ENCODE results near the gene DKK1. TPM values are rescaled to one million over a fixed set of nuclear protein-coding genes. Genes with fewer than 3 reads are reported as not detected.

Gene DKK1
- total and polyA plus RNA-seq, 2 of the 13 experiments (the other 11 are each of a cell fraction or from before 2014, with no cell fraction given), result 123 to 262 TPM

- peak; percentile 60; the same call in 1 of the 2 replicates for TF ChIP-seq HOXA5 (CRISPR knock-in tag; IDR thresholded peaks at IDR 0.05)
- TF ChIP-seq PITX1 (CRISPR knock-in tag; IDR thresholded peaks at IDR 0.05), result peak; percentile 75
- TF ChIP-seq, protein P1, sequence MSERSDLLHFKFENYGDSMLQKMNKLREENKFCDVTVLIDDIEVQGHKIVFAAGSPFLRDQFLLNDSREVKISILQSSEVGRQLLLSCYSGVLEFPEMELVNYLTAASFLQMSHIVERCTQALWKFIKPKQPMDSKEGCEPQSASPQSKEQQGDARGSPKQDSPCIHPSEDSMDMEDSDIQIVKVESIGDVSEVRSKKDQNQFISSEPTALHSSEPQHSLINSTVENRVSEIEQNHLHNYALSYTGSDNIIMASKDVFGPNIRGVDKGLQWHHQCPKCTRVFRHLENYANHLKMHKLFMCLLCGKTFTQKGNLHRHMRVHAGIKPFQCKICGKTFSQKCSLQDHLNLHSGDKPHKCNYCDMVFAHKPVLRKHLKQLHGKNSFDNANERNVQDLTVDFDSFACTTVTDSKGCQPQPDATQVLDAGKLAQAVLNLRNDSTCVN (CRISPR knock-in tag; IDR thresholded peaks at IDR 0.05; ENCODE audit: borderline replicate concordance), result no peak
- no peak for TF ChIP-seq NR3C1 (CRISPR knock-in tag; IDR thresholded peaks at IDR 0.05)
- TF ChIP-seq REPIN1 (CRISPR knock-in tag; IDR thresholded peaks at IDR 0.05; ENCODE audit: borderline replicate concordance, low read depth), result peak; percentile 71; the same call in 1 of the 2 replicates
- TF ChIP-seq RBM22 (optimal IDR thresholded peaks at IDR 0.05; ENCODE audit: low read length), result peak; percentile 31
- TF ChIP-seq, protein P2, sequence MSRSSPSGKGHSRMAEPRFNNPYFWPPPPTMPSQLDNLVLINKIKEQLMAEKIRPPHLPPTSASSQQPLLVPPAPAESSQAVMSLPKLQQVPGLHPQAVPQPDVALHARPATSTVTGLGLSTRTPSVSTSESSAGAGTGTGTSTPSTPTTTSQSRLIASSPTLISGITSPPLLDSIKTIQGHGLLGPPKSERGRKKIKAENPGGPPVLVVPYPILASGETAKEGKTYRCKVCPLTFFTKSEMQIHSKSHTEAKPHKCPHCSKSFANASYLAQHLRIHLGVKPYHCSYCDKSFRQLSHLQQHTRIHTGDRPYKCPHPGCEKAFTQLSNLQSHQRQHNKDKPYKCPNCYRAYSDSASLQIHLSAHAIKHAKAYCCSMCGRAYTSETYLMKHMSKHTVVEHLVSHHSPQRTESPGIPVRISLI (CRISPR knock-in tag; IDR thresholded peaks at IDR 0.05; ENCODE audit: borderline replicate concordance), result peak; percentile 4; the same call in 1 of the 2 replicates
- no peak for TF ChIP-seq ZNF775 (CRISPR knock-in tag; IDR thresholded peaks at IDR 0.05; ENCODE audit: borderline replicate concordance)
- TF ChIP-seq ZNF646 (CRISPR knock-in tag; IDR thresholded peaks at IDR 0.05), result peak; percentile 48; the same call in 1 of the 2 replicates
- TF ChIP-seq SP5 (CRISPR knock-in tag; IDR thresholded peaks at IDR 0.05; ENCODE audit: borderline replicate concordance, low read depth), result peak; percentile 98
- TF ChIP-seq SMAD9 (CRISPR knock-in tag; IDR thresholded peaks at IDR 0.05), result no peak
- no peak for TF ChIP-seq ZFP36 (IDR thresholded peaks at IDR 0.05; ENCODE audit: borderline replicate concordance, low read depth, low read length, partially characterized antibody)
- TF ChIP-seq CBX2 (IDR thresholded peaks at IDR 0.05; ENCODE audit: low read depth, low read length), result no peak
- TF ChIP-seq CBX2 (CRISPR knock-in tag; IDR thresholded peaks at IDR 0.05; ENCODE audit: low read depth), result no peak
- TF ChIP-seq MED1 (CRISPR knock-in tag; IDR thresholded peaks at IDR 0.05), result peak; percentile 64
- 0 out of 2 replicates have a peak, but pooled peaks have one; percentile 32 for TF ChIP-seq NKX3-1 (CRISPR knock-in tag; IDR thresholded peaks at IDR 0.05)
These were observed at the start of gene DKK1 (continued) for GRCh38 chr10:52313933-52314821.

Data from HepG2 (cell line).